HG03565 (cell line): Measurements from ENCODE around the gene GPRIN3.
"Not testable (repeated sequence)": the region's sequence is repeated elsewhere in the genome, so short reads cannot be mapped to it uniquely, and the experiment has no call there.

Source experiments
- ATAC-seq: cut with Tn5 transposase; IDR thresholded peaks from one replicate; pipeline ENCODE4 v1.9.1; 2021; ENCODE audit warnings: mild to moderate bottlenecking, moderate library complexity; ENCODE audit not compliant: unreplicated experiment

GPRIN3 gene

GRCh38 chr4:89314291-89314690 lies 6.7 kb upstream of the GPRIN3 start:
- no peak for ATAC-seq

GRCh38 chr4:89312066-89312465 lies 4.5 kb upstream of the GPRIN3 start:
- ATAC-seq: no peak

GRCh38 chr4:89311433-89311832 lies 3.8 kb upstream of the GPRIN3 start:
- ATAC-seq: no peak

GRCh38 chr4:89309154-89309553 lies 1.6 kb upstream of the GPRIN3 start:
- ATAC-seq: not testable (repeated sequence)

GRCh38 chr4:89308161-89308500 lies 531 bp upstream of the GPRIN3 start:
- ATAC-seq: no peak

- no peak for ATAC-seq
Observed at GRCh38 chr4:89307178-89307445, 488 bp downstream of the GPRIN3 start.

GRCh38 chr4:89306486-89307177 lies 968 bp downstream of the GPRIN3 start:
- no peak for ATAC-seq

- no peak for ATAC-seq
Observed at GRCh38 chr4:89305712-89306437, 1.7 kb downstream of the GPRIN3 start.

GRCh38 chr4:89305028-89305427 lies 2.6 kb downstream of the GPRIN3 start:
- ATAC-seq: no peak

GRCh38 chr4:89303814-89304388 lies 3.7 kb downstream of the GPRIN3 start:
- no peak for ATAC-seq

- no peak for ATAC-seq
Observed at GRCh38 chr4:89303177-89303576, 4.4 kb downstream of the GPRIN3 start.

- ATAC-seq: no peak
Observed at GRCh38 chr4:89301902-89302301, 5.7 kb downstream of the GPRIN3 start.

GRCh38 chr4:89301003-89301402 lies 6.6 kb downstream of the GPRIN3 start:
- no peak for ATAC-seq

GRCh38 chr4:89300499-89300898 lies 7.1 kb downstream of the GPRIN3 start:
- no peak for ATAC-seq

- no peak for ATAC-seq
Observed at GRCh38 chr4:89300060-89300459, 7.5 kb downstream of the GPRIN3 start.

GRCh38 chr4:89299153-89299791 lies 8.3 kb downstream of the GPRIN3 start:
- ATAC-seq: no peak

- ATAC-seq: no peak
Observed at GRCh38 chr4:89298788-89299152, 8.8 kb downstream of the GPRIN3 start.

- no peak for ATAC-seq
Observed at GRCh38 chr4:89298155-89298554, 9.4 kb downstream of the GPRIN3 start.

GRCh38 chr4:89296896-89297295 lies 10.7 kb downstream of the GPRIN3 start:
- ATAC-seq: no peak

GRCh38 chr4:89296399-89296798 lies 11.2 kb downstream of the GPRIN3 start:
- no peak for ATAC-seq

- no peak for ATAC-seq
Observed at GRCh38 chr4:89295415-89295927, 12.1 kb downstream of the GPRIN3 start.
